ENCODE data around the gene UNC5A. TPM values are rescaled to one million over a fixed set of nuclear protein-coding genes. Genes with fewer than 3 reads are reported as not detected.

Gene UNC5A
- total RNA-seq, 3 donors from 2014 or later, result 0.07 to 0.16 TPM; not detected in 1

DNA sequence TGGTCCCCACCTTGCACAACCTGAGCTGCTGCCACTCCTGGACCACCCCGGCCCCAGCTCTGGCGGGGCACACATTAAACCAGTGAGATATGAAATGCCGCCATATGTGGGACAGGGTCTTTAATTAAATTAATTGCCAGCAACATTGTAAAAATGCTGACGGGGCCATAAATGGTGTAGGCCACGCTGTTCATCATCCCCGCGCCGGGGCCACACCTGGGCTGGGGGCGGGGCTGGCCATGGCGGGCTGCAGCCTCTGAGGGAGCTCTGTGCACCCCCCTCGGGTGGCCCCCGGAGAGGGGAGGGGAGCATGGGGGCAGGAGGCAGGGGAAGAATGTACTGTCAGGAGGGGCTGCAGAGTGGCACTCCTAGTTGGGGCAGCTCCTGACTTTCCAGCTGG, 41.0 kb downstream of the UNC5A start:
- ATAC-seq (no peak), DNase-seq (no peak)
- Histone ChIP-seq H3K4me3 (no peak overlapping the region), H3K36me3 (ENCODE audit: low read depth) (no peaks in the 10 kb centered on the region), H3K9me3 (no peaks in the 10 kb centered on the region), H3K4me1 (ENCODE audit: low read depth) (no peaks in the 10 kb centered on the region)
- TF ChIP-seq, protein P1, sequence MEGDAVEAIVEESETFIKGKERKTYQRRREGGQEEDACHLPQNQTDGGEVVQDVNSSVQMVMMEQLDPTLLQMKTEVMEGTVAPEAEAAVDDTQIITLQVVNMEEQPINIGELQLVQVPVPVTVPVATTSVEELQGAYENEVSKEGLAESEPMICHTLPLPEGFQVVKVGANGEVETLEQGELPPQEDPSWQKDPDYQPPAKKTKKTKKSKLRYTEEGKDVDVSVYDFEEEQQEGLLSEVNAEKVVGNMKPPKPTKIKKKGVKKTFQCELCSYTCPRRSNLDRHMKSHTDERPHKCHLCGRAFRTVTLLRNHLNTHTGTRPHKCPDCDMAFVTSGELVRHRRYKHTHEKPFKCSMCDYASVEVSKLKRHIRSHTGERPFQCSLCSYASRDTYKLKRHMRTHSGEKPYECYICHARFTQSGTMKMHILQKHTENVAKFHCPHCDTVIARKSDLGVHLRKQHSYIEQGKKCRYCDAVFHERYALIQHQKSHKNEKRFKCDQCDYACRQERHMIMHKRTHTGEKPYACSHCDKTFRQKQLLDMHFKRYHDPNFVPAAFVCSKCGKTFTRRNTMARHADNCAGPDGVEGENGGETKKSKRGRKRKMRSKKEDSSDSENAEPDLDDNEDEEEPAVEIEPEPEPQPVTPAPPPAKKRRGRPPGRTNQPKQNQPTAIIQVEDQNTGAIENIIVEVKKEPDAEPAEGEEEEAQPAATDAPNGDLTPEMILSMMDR (IDR thresholded peaks at IDR 0.05), result no peak
- intact Hi-C loops (cut with DNase I, micrococcal nuclease), result no loop called here

DNA sequence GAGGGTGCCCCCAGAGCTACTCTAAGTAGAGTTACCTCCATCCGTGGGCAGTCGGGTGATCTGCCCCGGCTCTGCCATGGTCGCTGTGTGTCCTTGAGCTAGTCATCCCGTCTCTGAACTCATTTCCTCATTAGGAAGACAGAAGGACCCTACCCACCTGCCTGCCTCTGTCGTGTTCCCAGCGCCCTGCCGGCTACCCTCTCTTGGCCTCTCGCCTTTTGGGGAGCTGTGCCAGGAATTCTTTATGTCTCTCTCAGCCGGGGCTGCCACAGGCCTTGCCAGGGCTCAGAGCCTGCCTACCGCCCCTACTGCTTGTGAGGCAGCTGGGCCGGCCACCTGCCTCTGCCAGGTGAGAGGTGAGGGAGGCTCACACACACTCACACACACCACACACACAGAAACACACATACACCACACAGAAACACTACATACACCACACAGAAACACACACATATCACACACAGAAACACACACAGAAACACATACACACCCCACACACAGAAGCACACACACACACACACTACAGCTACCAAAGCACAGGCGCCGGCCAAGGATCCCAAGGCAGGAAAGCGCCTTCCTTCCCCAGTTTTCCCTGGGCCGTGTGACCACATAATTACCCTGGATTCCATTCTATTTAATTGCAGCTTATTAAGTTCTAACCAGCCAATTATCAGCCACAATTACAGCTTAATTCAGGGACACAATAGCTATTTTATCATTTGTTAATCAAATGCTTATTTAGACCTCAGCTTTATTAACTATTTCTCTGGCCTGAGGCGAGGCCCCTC, 41.7 kb downstream of the UNC5A start:
- TF ChIP-seq, protein P1 (IDR thresholded peaks at IDR 0.05), result no peak
- Histone ChIP-seq H3K36me3 (ENCODE audit: low read depth) (no peaks in the 10 kb centered on the region), H3K4me1 (ENCODE audit: low read depth) (no peaks in the 10 kb centered on the region), H3K4me3 (no peak overlapping the region), H3K9me3 (no peaks in the 10 kb centered on the region)
- intact Hi-C loops (cut with DNase I, micrococcal nuclease), result no loop called here
- no peak for ATAC-seq
- no peak for DNase-seq

DNA sequence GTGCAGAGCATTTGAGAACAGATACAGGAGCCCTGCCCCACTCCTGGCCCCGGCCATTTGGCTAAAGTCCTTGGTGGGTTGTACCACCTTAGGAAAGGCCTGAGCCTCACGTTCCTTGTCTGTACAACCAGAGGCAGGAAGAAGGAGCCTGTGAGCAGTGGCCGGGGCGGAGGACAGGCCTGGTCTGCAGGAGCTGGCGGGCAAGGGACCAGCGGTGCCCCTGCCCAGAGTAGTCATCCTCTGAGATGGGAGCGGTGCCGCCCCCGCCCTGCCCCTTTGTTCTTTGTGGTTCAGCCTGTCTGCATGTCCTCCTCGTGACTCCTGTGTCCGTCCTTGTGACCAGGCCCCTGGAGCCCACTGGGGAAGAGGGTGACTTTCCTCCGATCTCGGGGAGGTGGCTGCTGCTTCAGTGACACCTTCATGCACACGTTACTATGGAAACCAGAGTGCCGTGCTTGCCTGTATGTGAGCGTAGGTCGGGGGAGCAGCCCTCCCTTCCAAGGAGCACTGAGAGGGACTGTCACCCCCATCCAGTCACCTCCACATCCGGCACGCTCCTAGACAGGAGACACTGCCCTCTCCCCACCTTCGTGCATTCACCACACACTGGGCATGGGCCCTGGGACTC, 42.9 kb downstream of the UNC5A start:
- Histone ChIP-seq H3K36me3 (ENCODE audit: low read depth) (no peaks in the 10 kb centered on the region), H3K4me1 (ENCODE audit: low read depth) (no peaks in the 10 kb centered on the region), H3K9me3 (no peaks in the 10 kb centered on the region), H3K4me3 (no peak overlapping the region)
- no peak for ATAC-seq
- intact Hi-C loops (cut with DNase I, micrococcal nuclease), result no loop called here
- TF ChIP-seq, protein P1 (IDR thresholded peaks at IDR 0.05), result no peak
- DNase-seq, result no peak

DNA sequence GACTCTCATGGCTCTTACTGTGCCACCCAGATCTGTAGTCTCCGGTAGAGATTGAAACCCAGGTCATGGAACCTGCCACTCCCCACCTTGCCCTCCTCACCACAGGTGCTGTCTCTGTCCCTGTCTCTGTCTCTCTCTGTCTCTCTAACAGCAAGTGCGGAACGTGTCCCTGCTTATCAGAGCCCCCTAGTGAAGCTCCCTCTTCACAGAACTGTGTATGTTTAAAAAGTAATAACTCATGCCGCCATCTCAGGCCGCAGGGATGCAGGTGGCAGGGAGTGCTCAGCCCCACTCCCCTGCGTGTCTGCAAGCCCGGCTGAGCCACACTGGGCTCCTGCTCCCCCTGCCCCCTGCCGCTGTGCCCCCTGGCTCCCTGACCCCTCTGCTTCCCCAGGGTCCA, 43.8 kb downstream of the UNC5A start:
- DNase-seq, result no peak
- Histone ChIP-seq H3K4me1 (ENCODE audit: low read depth) (no peaks in the 10 kb centered on the region), H3K36me3 (ENCODE audit: low read depth) (no peaks in the 10 kb centered on the region), H3K9me3 (no peaks in the 10 kb centered on the region), H3K4me3 (no peak overlapping the region)
- intact Hi-C loops (cut with DNase I, micrococcal nuclease), result no loop called here
- ATAC-seq, result no peak
- TF ChIP-seq, protein P1 (IDR thresholded peaks at IDR 0.05), result no peak

GRCh38 chr5:176855598-176855997, 45.2 kb downstream of the UNC5A start:
- H3K4me3 ChIP-seq, result no peak overlapping the region
- no peaks in the 10 kb centered on the region for H3K9me3 ChIP-seq
- TF ChIP-seq, protein P1 (IDR thresholded peaks at IDR 0.05), result no peak
- DNase-seq (no peak), ATAC-seq (no peak)
- no peaks in the 10 kb centered on the region for H3K4me1 ChIP-seq (ENCODE audit: low read depth)
- no peaks in the 10 kb centered on the region for H3K36me3 ChIP-seq (ENCODE audit: low read depth)
- intact Hi-C loops (cut with DNase I, micrococcal nuclease), result no loop called here
